ENCODE data around the gene LRRC14B. TPM values are rescaled to one million over a fixed set of nuclear protein-coding genes. Genes with fewer than 3 reads are reported as not detected.

Gene LRRC14B
- total and polyA plus RNA-seq, 8 donors, result 0.05 to 0.37 TPM; not detected in 6

DNA sequence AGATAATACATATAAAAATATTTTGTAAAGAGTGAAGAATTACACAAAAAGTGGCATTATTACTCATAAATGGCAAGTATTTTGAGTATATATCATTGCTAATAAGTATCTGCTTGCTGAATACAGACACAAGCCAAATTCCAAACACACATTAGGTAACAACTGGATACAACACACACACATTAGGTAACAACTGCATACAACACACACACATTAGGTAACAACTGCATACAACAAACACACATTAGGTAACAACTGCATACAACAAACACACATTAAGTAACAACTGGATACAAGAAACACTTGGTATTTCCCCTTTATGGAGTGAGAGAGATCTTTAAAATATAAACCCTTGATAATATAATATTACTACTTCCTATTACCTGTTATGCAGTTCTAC lies 13.2 kb downstream of the LRRC14B start:
- H3K4me1 ChIP-seq, result peaks cover 0 to 14% (median 5%) of the 10 kb centered on the region in 4 donors
- intact Hi-C loops (cut with DNase I; ENCODE audit: low total_unique reads), result no loop called here

DNA sequence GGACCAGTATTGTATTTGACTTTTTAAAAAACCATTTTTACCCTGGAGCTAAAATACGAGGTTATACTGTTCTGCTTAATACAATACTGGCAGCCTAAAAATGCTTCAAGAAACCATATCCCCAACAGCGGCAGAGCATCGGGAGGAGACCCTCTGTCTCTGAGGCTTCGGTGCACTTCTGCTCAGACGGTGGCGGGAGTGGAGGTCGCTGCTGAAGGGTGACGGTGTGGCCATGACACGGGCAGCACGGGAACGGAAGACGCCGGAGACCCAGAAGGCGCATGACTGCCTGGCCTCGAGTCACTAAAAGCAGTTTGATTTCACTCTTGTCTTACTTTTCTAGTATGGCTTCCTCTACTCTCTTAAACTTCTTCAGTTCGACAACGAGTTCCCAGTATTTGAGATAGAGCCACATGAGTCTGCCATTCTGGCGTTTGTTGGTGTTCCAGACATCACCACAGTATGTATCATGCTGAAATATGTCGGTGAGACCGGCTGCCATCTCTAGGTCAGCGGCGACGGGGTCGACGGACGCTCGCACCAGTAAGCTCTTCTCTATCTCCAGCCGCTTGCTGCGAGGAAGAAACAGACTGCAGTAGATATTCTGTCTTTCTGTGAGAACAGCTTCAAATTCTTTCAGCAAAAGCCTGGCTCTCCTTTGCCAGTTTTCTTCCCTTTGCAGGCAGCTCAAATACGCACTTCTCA lies 13.8 kb downstream of the LRRC14B start:
- WGBS, 5 donors, result 94 to 97% (median 94%) methylated on average over 30 of the region's 30 CpGs
- Histone ChIP-seq H3K9me3 (no peaks in the 10 kb centered on the region), H3K27me3 (no peaks in the 10 kb centered on the region), H3K27ac (no peak overlapping the region), H3K4me3 (no peak overlapping the region), H3K36me3 (peaks cover 6 to 52% (median 41%) of the 10 kb centered on the region in 4 donors), H3K4me1 (peaks cover 0 to 19% (median 5%) of the 10 kb centered on the region in 4 donors)
- DNase-seq, result no peak
- intact Hi-C loops (cut with DNase I; ENCODE audit: low total_unique reads), result no loop called here
- TF ChIP-seq EP300 (IDR thresholded peaks at IDR 0.05), result no peak
- no peak for TF ChIP-seq POLR2A (IDR thresholded peaks at IDR 0.05)
- no peak for TF ChIP-seq POLR2AphosphoS5 (IDR thresholded peaks at IDR 0.05)
- TF ChIP-seq, protein P1, sequence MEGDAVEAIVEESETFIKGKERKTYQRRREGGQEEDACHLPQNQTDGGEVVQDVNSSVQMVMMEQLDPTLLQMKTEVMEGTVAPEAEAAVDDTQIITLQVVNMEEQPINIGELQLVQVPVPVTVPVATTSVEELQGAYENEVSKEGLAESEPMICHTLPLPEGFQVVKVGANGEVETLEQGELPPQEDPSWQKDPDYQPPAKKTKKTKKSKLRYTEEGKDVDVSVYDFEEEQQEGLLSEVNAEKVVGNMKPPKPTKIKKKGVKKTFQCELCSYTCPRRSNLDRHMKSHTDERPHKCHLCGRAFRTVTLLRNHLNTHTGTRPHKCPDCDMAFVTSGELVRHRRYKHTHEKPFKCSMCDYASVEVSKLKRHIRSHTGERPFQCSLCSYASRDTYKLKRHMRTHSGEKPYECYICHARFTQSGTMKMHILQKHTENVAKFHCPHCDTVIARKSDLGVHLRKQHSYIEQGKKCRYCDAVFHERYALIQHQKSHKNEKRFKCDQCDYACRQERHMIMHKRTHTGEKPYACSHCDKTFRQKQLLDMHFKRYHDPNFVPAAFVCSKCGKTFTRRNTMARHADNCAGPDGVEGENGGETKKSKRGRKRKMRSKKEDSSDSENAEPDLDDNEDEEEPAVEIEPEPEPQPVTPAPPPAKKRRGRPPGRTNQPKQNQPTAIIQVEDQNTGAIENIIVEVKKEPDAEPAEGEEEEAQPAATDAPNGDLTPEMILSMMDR (IDR thresholded peaks at IDR 0.05), result no peak

More for the DNA sequence above, 13.2 kb downstream of the LRRC14B start:
- H3K9me3 ChIP-seq, result no peaks in the 10 kb centered on the region
- peaks cover 6 to 52% (median 41%) of the 10 kb centered on the region in 4 donors for H3K36me3 ChIP-seq
- no peak overlapping the region for H3K4me3 ChIP-seq
- no peak for DNase-seq
- no peak for TF ChIP-seq POLR2AphosphoS5 (IDR thresholded peaks at IDR 0.05)
- TF ChIP-seq, protein P1 (IDR thresholded peaks at IDR 0.05), result no peak
- TF ChIP-seq EP300 (IDR thresholded peaks at IDR 0.05), result no peak
- TF ChIP-seq POLR2A (IDR thresholded peaks at IDR 0.05), result no peak
- no peaks in the 10 kb centered on the region for H3K27me3 ChIP-seq
- H3K27ac ChIP-seq, result no peak overlapping the region

DNA sequence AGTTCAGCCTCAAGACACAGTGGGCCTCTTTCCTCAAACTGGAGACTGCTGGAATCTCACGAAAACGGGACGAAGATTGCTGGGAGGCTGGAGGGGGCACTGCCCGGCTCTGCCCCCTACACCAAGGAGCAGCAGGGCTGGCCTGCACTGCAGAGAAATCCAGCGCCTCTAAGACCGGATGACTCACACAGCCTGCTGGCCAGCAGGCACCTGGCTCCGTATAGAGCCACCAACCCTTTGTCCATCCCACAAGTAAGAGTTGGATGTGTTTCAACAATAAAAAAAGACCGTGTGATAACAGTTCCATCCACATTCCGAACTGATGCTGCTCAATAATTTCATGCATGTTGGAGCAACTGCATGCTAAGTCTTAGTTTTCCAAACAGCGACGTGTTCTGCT lies 15.1 kb downstream of the LRRC14B start:
- Histone ChIP-seq H3K36me3 (peaks cover 6 to 52% (median 41%) of the 10 kb centered on the region in 4 donors), H3K9me3 (no peaks in the 10 kb centered on the region), H3K4me3 (no peak overlapping the region), H3K27ac (no peak overlapping the region), H3K4me1 (peaks cover 0 to 19% (median 5%) of the 10 kb centered on the region in 4 donors), H3K27me3 (no peaks in the 10 kb centered on the region)
- DNase-seq, result no peak
- intact Hi-C loops (cut with DNase I; ENCODE audit: low total_unique reads), result no loop called here
- WGBS, 5 donors, result 54 to 72% (median 58%) methylated on average over 11 of the region's 11 CpGs
- TF ChIP-seq POLR2AphosphoS5 (IDR thresholded peaks at IDR 0.05) (no peak), POLR2A (IDR thresholded peaks at IDR 0.05) (no peak), EP300 (IDR thresholded peaks at IDR 0.05) (no peak)
- TF ChIP-seq, protein P1 (IDR thresholded peaks at IDR 0.05), result no peak

DNA sequence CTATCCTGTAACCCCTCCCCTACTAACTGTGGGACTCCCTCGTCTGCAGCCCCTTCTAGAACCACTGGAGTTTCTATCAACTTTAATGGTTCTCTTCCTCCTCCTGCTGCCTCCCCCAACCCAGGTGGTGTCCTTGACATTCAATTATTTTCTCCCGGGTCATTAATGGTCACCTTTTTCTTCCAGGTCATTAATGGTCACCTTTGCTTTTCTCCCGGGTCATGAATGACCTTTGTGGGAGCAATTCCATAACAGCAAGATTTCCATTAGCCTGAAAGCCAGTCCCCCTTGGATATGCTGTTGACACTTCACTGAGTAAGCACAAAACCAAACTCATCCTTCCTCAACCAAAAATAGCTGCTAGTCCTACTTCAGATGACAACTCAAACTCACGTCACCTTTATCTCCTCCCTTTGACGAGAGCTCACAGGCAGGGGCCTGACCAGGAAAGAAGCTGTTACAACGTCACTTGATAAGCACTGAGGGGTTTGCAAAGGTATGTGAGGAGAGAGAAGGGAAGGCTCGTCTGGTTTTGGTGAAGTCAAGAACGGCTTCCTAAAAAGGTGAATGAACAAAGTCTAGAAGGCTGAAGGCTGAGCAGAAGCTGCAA lies 15.7 kb downstream of the LRRC14B start:
- no peak overlapping the region for H3K4me3 ChIP-seq
- intact Hi-C loops (cut with DNase I; ENCODE audit: low total_unique reads), result no loop called here
- DNase-seq, result no peak
- H3K27me3 ChIP-seq, result no peaks in the 10 kb centered on the region
- H3K9me3 ChIP-seq, result no peaks in the 10 kb centered on the region
- 68 to 77% (median 72%) methylated on average over 8 of the region's 8 CpGs for WGBS, 5 donors
- no peak for TF ChIP-seq POLR2AphosphoS5 (IDR thresholded peaks at IDR 0.05)
- TF ChIP-seq EP300 (IDR thresholded peaks at IDR 0.05), result no peak
- TF ChIP-seq POLR2A (IDR thresholded peaks at IDR 0.05), result no peak
- TF ChIP-seq, protein P1 (IDR thresholded peaks at IDR 0.05), result no peak
- peaks cover 0 to 19% (median 5%) of the 10 kb centered on the region in 4 donors for H3K4me1 ChIP-seq
- H3K36me3 ChIP-seq, result peaks cover 6 to 52% (median 41%) of the 10 kb centered on the region in 4 donors
- H3K27ac ChIP-seq, result no peak overlapping the region
